Smooth muscle cell (in vitro differentiated cells): ENCODE data around the gene MMP24. TPM values are rescaled to one million over a fixed set of nuclear protein-coding genes. Genes with fewer than 3 reads are reported as not detected.

Source experiments
- DNase-seq: peaks from one replicate; lab custom pipeline; 2025; ENCODE audit not compliant: unreplicated experiment; lab: John Stamatoyannopoulos, UW
- H2AFZ ChIP-seq: fragments of 200-600 bp; sonication (generic); 2 replicates; pipeline ENCODE4 v1.6.0; 2016; ENCODE audit warnings: antibody characterized with exemption, low read depth, mild to moderate bottlenecking
- H3F3A ChIP-seq: fragments of 200-600 bp; sonication (generic); 2 replicates; pipeline ENCODE4 v1.6.0; 2017; ENCODE audit warnings: antibody characterized with exemption, low read depth
- H3K27ac ChIP-seq: fragments of 200-600 bp; sonication (generic); 2 replicates; pipeline ENCODE4 v1.5.1; 2016; ENCODE audit warnings: low read depth, mild to moderate bottlenecking
- H3K27me3 ChIP-seq: fragments of 200-600 bp; sonication (generic); 2 replicates; pipeline ENCODE4 v1.6.1; 2016; ENCODE audit warnings: low read depth, mild to moderate bottlenecking
- H3K36me3 ChIP-seq: fragments of 200-600 bp; sonication (generic); 2 replicates; pipeline ENCODE4 v1.5.1; 2016; ENCODE audit warnings: low read depth
- H3K4me1 ChIP-seq: fragments of 200-600 bp; sonication (generic); 2 replicates; pipeline ENCODE4 v1.5.1; 2016; ENCODE audit warnings: low read depth
- H3K4me2 ChIP-seq: fragments of 200-600 bp; sonication (generic); 2 replicates; pipeline ENCODE4 v1.6.0; 2016; ENCODE audit warnings: mild to moderate bottlenecking
- H3K4me3 ChIP-seq: fragments of 200-600 bp; sonication (generic); 2 replicates; pipeline ENCODE4 v1.5.1; 2016; ENCODE audit warnings: mild to moderate bottlenecking
- H3K79me2 ChIP-seq: fragments of 200-600 bp; sonication (generic); 2 replicates; pipeline ENCODE4 v1.6.0; 2016; ENCODE audit warnings: low read depth, mild to moderate bottlenecking
- H3K9ac ChIP-seq: fragments of 200-600 bp; sonication (generic); 2 replicates; pipeline ENCODE4 v1.6.0; 2016; ENCODE audit warnings: low read depth
- H3K9me3 ChIP-seq: fragments of 200-600 bp; sonication (generic); replicated peaks from 2 replicates; pipeline ENCODE4 v1.5.1; 2016; ENCODE audit warnings: low read depth
- H4K20me1 ChIP-seq: fragments of 200-600 bp; sonication (generic); 2 replicates; pipeline ENCODE4 v1.6.0; 2016; ENCODE audit warnings: low read depth
- WGBS: methylation state at CpG from one replicate; pipeline ENCODE4 v1.1.7; 2016; ENCODE audit warnings: low lambda C conversion rate; 5-methylcytosine and 5-hydroxymethylcytosine counted together
- polyA plus RNA-seq: library from polyadenylated mRNA; unstranded; fragments of >200 nt; fragmentation: Nextera tagmentation; extraction: Ambion mirVana; gene quantifications from 2 replicates; pipeline ENCODE4 v1.2.1, GENCODE V29; 2016
- total RNA-seq: library from RNA; depleted of rRNA; stranded (reverse); fragments of >200 nt; gene quantifications from 2 replicates; pipeline ENCODE4 v1.2.3, GENCODE V29; 2014
- TF ChIP-seq, protein P1 (sequence below): fragments of 200-600 bp; sonication (generic); IDR thresholded peaks from 2 replicates; pipeline ENCODE4 v1.5.1; 2017; ENCODE audit warnings: borderline replicate concordance, mild to moderate bottlenecking, antibody characterized with exemption; ENCODE audit not compliant: insufficient read depth, poor library complexity, severe bottlenecking

Gene MMP24
- total and polyA plus RNA-seq, 2 experiments from 2014 or later, result 0.03 to 0.09 TPM

DNA sequence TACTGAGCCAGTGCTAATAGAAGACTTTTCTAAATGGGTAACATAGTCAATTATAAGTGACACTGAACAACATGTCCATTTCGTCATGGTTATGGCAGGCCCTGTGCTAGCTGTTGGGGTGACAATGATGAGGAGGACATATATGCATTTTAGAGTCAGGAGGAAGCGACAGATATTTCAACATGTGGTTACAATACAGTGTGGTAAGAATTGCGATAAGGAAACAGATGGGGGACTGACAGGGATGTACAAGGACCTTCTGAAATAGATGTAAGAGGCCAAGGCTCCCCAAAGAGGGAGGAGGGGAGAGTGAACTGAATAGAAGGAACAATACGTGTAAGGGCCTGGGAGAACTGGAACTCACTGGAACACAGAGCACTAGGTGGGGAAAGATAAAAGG is 11.7 kb downstream of the MMP24 start:
- TF ChIP-seq, protein P1, sequence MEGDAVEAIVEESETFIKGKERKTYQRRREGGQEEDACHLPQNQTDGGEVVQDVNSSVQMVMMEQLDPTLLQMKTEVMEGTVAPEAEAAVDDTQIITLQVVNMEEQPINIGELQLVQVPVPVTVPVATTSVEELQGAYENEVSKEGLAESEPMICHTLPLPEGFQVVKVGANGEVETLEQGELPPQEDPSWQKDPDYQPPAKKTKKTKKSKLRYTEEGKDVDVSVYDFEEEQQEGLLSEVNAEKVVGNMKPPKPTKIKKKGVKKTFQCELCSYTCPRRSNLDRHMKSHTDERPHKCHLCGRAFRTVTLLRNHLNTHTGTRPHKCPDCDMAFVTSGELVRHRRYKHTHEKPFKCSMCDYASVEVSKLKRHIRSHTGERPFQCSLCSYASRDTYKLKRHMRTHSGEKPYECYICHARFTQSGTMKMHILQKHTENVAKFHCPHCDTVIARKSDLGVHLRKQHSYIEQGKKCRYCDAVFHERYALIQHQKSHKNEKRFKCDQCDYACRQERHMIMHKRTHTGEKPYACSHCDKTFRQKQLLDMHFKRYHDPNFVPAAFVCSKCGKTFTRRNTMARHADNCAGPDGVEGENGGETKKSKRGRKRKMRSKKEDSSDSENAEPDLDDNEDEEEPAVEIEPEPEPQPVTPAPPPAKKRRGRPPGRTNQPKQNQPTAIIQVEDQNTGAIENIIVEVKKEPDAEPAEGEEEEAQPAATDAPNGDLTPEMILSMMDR, result no peak
- Histone ChIP-seq H3F3A (no peaks in the 10 kb centered on the region), H3K4me3 (no peak overlapping the region), H3K4me1 (no peaks in the 10 kb centered on the region), H4K20me1 (peaks cover 2% of the 10 kb centered on the region), H3K27me3 (no peaks in the 10 kb centered on the region), H3K4me2 (no peak overlapping the region), H3K9me3 (no peaks in the 10 kb centered on the region), H2AFZ (no peak overlapping the region), H3K27ac (no peak overlapping the region), H3K79me2 (no peaks in the 10 kb centered on the region), H3K9ac (no peak overlapping the region), H3K36me3 (no peaks in the 10 kb centered on the region)
- WGBS, result 91% methylated on average over 4 of the region's 4 CpGs
- no peak for DNase-seq

DNA sequence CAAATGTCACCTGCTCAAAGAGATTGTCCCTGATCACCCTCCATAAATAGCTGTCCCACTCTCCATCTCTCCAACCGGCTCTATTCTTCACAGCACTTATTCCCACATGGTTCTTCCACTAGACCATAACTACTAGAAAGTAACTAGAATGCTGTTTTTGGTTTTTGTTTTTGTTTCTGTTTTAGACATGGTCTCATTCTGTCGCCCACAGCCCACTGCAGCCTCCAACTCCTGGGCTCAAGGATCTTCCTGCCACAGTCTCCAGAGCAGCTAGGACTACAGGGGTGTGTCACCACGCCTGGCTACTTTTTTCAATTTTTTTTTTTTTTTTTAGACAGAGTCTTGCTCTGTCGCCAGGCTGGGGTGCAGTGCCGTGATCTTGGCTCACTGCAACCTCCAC is 12.2 kb downstream of the MMP24 start:
- no peaks in the 10 kb centered on the region for H3K27me3 ChIP-seq

DNA sequence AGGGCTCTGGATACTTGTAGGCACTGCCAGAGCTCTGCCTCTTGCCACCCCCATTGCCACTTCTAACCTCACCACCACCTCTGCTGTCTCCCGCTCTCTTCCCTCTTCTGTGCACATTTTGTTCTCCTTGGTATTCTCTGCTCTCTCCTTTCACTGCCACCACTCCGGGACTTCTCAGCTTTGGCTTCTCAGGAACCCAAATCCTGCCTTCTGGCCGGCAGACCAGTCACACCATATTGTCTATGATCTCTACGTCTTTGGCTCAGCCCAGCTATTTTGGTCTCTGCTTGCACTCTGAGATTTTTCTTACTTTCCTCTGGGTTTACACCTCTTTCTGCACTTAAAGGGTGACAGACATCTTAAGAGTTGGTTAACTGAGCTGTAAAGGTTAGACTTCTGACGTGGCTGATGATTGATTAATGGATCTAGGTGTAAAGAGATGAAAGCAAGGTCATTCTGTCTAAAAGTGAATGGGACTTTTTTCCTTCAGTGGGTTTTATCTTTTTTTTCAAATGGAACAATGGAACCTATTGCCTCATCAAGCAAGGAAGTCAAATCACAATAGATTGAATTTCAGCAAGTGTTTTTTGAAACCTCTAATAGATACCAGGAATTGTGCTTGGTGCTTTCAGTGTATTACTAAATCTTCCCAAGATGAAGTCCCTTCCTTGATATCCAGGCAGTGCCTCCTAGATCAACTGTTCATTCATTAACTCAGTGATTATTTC is 13.8 kb downstream of the MMP24 start:
- 84% methylated on average over 5 of the region's 5 CpGs for WGBS
- Histone ChIP-seq H3K4me1 (no peaks in the 10 kb centered on the region), H3K9ac (no peak overlapping the region), H3K36me3 (no peaks in the 10 kb centered on the region), H3K9me3 (no peaks in the 10 kb centered on the region), H3K27ac (no peak overlapping the region), H3K27me3 (no peaks in the 10 kb centered on the region), H3K4me3 (no peak overlapping the region), H2AFZ (no peak overlapping the region), H3F3A (no peaks in the 10 kb centered on the region), H4K20me1 (no peaks in the 10 kb centered on the region), H3K4me2 (no peak overlapping the region), H3K79me2 (no peaks in the 10 kb centered on the region)
- no peak for DNase-seq
- TF ChIP-seq, protein P1, result no peak

More for the DNA sequence above, 12.2 kb downstream of the MMP24 start:
- Histone ChIP-seq H3K9ac (no peak overlapping the region), H3K79me2 (no peaks in the 10 kb centered on the region), H3F3A (no peaks in the 10 kb centered on the region), H4K20me1 (no peaks in the 10 kb centered on the region), H3K4me1 (no peaks in the 10 kb centered on the region), H3K36me3 (no peaks in the 10 kb centered on the region), H2AFZ (no peak overlapping the region), H3K27ac (no peak overlapping the region), H3K4me3 (no peak overlapping the region), H3K4me2 (no peak overlapping the region), H3K9me3 (no peaks in the 10 kb centered on the region)
- no peak for DNase-seq
- WGBS, result 93% methylated on average over 5 of the region's 5 CpGs
- TF ChIP-seq, protein P1, result no peak

DNA sequence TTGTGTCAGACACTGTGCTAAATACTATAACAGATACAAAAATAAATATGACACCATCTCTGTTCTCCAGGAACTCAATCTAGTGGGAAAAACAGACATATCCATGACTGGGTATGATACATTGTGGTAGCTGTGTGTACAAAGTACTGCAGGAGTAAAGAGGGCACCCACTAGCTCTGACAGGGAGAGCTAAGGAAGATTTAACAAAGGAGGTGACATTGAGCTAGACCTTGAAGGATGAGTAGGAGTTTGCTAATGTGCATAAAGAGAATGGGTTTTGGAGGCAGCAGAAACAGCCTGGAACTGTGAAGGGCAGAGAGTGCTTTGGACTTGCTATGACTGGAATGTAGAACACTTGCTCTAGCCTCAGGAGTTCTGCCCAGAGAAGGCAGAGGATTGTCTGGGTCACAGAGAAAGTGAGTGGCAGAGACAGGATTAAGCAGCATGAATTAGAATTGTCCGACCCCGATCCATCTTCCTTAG is 14.4 kb downstream of the MMP24 start:
- H3K4me1 ChIP-seq, result no peaks in the 10 kb centered on the region
- H3K27me3 ChIP-seq, result no peaks in the 10 kb centered on the region
- H3K36me3 ChIP-seq, result no peaks in the 10 kb centered on the region
- H4K20me1 ChIP-seq, result no peaks in the 10 kb centered on the region
- no peak for DNase-seq
- H3K79me2 ChIP-seq, result no peaks in the 10 kb centered on the region
- TF ChIP-seq, protein P1, result no peak
- no peaks in the 10 kb centered on the region for H3F3A ChIP-seq
- no peak overlapping the region for H3K4me3 ChIP-seq
- no peak overlapping the region for H3K9ac ChIP-seq
- no peak overlapping the region for H3K27ac ChIP-seq
- H2AFZ ChIP-seq, result no peak overlapping the region
- H3K4me2 ChIP-seq, result no peak overlapping the region
- 92% methylated on average over 2 of the region's 2 CpGs for WGBS
- H3K9me3 ChIP-seq, result no peaks in the 10 kb centered on the region
